NB4 (cell line): ENCODE data around the gene CAMKMT.

Source experiments
- CTCF ChIP-seq: IDR thresholded peaks from one replicate; pipeline ENCODE4 v1.5.1; 2012; ENCODE audit warnings: low read depth, low read length
- MAX ChIP-seq: IDR thresholded peaks from 2 replicates; pipeline ENCODE4 v1.6.1; 2011; ENCODE audit warnings: low read depth, low read length
- POLR2A ChIP-seq: IDR thresholded peaks from 2 replicates; pipeline ENCODE4 v1.6.1; 2011; ENCODE audit warnings: mild to moderate bottlenecking; ENCODE audit not compliant: insufficient read length; ENCODE audit errors: extremely low read depth

GRCh38 chr2:44531289-44531688 is 169.5 kb downstream of the CAMKMT start:
- no peak for TF ChIP-seq CTCF
- TF ChIP-seq MAX, result no peak
- no peak for TF ChIP-seq POLR2A
